Measurements from ENCODE around the gene FAT1.

GRCh38 chr4:186551849-186552248, 171.8 kb downstream of the FAT1 start:
- TF ChIP-seq POLR2A (IDR thresholded peaks at IDR 0.05; ENCODE audit: low read length) (no peak), GATA1 (IDR thresholded peaks at IDR 0.05; ENCODE audit: low read depth, low read length) (no peak)

All from erythroblast (primary cell).